ENCODE results near the gene INO80B.

GRCh38 chr2:74495440-74495839 lies 40.6 kb downstream of the INO80B start:
- TF ChIP-seq CTCF (IDR thresholded peaks at IDR 0.05) (no peak), REST (IDR thresholded peaks at IDR 0.05; ENCODE audit: insufficient read depth in 1 of 2, low read depth in 2 of 2, low read length in 1 of 2) (no peak), POLR2AphosphoS5 (IDR thresholded peaks at IDR 0.05; ENCODE audit: low read depth, low read length) (no peak), TCF7L2 (IDR thresholded peaks at IDR 0.05; ENCODE audit: low read depth, low read length) (no peak), SIN3A (IDR thresholded peaks at IDR 0.05; ENCODE audit: borderline replicate concordance, insufficient read depth, low read depth, low read length) (no peak)
